Spleen (tissue), 11 donors: Measurements from ENCODE around the gene MNS1. TPM values are rescaled to one million over a fixed set of nuclear protein-coding genes. Genes with fewer than 3 reads are reported as not detected.
A peak's percentile ranks its signal among the peaks of the same experiment; 100 is the strongest.

Source experiments
- DNase-seq: peaks from one replicate; pipeline ENCODE4 v3.0.0-alpha.2; 2020
- H3K27ac ChIP-seq, 8 donors: fragments of 200-600 bp; sonication (generic) in 7 of 8; 1 replicate in 4 of 8; 2 replicates in 4 of 8; pipeline versions ENCODE4 v1.5.0 to v1.8.0; 2016 to 2021; ENCODE audit warnings: inconsistent platforms in 4 of 8, mild to moderate bottlenecking in 4 of 8, moderate library complexity in 1 of 8
- H3K27me3 ChIP-seq, 7 donors: fragments of 200-600 bp; sonication (generic) in 6 of 7; replicated peaks in 1 of 7; 1 replicate in 4 of 7; 2 replicates in 3 of 7; pipeline versions ENCODE4 v1.5.0 to v1.8.0; 2016 to 2021; ENCODE audit warnings: inconsistent platforms in 3 of 7, mild to moderate bottlenecking in 1 of 7
- H3K36me3 ChIP-seq, 6 donors: fragments of 200-600 bp; sonication (generic) in 5 of 6; 1 replicate in 4 of 6; 2 replicates in 2 of 6; pipeline versions ENCODE4 v1.5.0 to v1.8.0; 2016 to 2021; ENCODE audit warnings: inconsistent platforms in 2 of 6
- H3K4me1 ChIP-seq, 6 donors: fragments of 200-600 bp; sonication (generic) in 5 of 6; 1 replicate in 3 of 6; 2 replicates in 3 of 6; pipeline versions ENCODE4 v1.5.0 to v1.8.0; 2016 to 2021; ENCODE audit warnings: inconsistent platforms in 3 of 6
- H3K4me3 ChIP-seq, 8 donors: fragments of 200-600 bp; sonication (generic) in 7 of 8; 1 replicate in 4 of 8; 2 replicates in 4 of 8; pipeline versions ENCODE4 v1.5.0 to v1.8.0; 2016 to 2021; ENCODE audit warnings: inconsistent platforms in 4 of 8, mild to moderate bottlenecking in 4 of 8, moderate library complexity in 2 of 8
- H3K9me3 ChIP-seq, 8 donors: fragments of 200-600 bp; sonication (generic) in 7 of 8; 1 replicate in 4 of 8; 2 replicates in 4 of 8; pipeline versions ENCODE4 v1.5.0 to v1.8.0; 2016 to 2021; ENCODE audit warnings: inconsistent platforms in 4 of 8
- CTCF ChIP-seq, 11 experiments: fragments of 200-600 bp in 7 of 11; fragments of 450-650 bp in 4 of 11; sonication (generic) in 4 of 11; IDR thresholded peaks in 8 of 11; conservative IDR thresholded peaks in 3 of 11; 1 replicate in 7 of 11; 2 replicates in 4 of 11; pipeline versions ENCODE4 v1.4.0 to v1.8.0; 2016 to 2021; ENCODE audit warnings: antibody characterized with exemption in 11 of 11, inconsistent platforms in 4 of 11, mild to moderate bottlenecking in 1 of 11
- POLR2A ChIP-seq, 3 donors: fragments of 450-650 bp; IDR thresholded peaks; one replicate each; pipeline ENCODE4 v1.5.1; 2017; ENCODE audit warnings: antibody characterized with exemption in 3 of 3, mild to moderate bottlenecking in 1 of 3
- POLR2AphosphoS5 ChIP-seq, 3 donors: sonication (generic); formaldehyde crosslinking; IDR thresholded peaks; one replicate each; pipeline ENCODE4 v1.5.1; 2017; ENCODE audit warnings: antibody characterized with exemption in 3 of 3
- WGBS, 5 donors: extraction: QIAGEN DNeasy Blood & Tissue Kit in 3 of 5; methylation state at CpG; one replicate each; pipeline versions ENCODE4 v1.1.5 to v1.1.7; 2013 to 2018; 5-methylcytosine and 5-hydroxymethylcytosine counted together
- intact Hi-C: fragments of 100-400 bp; cut with DNase I; formaldehyde crosslinking; loops from one replicate; pipeline ENCODE4 v1.15.0; 2023; ENCODE audit warnings: low total_unique reads
- polyA plus RNA-seq, 3 donors: library from polyadenylated mRNA; stranded (reverse); fragments of 200-250 nt; gene quantifications; one replicate each; pipeline ENCODE4 v1.2.1, GENCODE V29; 2013
- total RNA-seq, 7 donors: library from RNA; depleted of rRNA in 3 of 7; stranded (reverse); fragments of >200 nt in 3 of 7; fragmentation: NEBNext Ultra II Directional in 4 of 7; extraction: Animal tissue kit (Norgen Biotek cat#: 25700) in 4 of 7; gene quantifications; one replicate each; pipeline versions ENCODE4 v1.1.0 to v1.2.1, GENCODE V29; 2016 to 2021
- donor health status: healthy with polysubstance abuse.
- donor health status: DM: no; HTN: no; CAD: no; lungs with moderate emphysema.
- donor health status: DM: no; HTN: no; CAD: no.
- donor health status: Bipolar disorder and iron deficiency.
- donor health status: healthy.
- donor health status: DM: no; HTN: no; CAD: no.
- donor health status: DM: yes; HTN: yes; CAD: no.

MNS1 gene
- total and polyA plus RNA-seq, 10 donors: 0.56 to 2.0 (median 0.98) TPM; not detected in 1

DNA sequence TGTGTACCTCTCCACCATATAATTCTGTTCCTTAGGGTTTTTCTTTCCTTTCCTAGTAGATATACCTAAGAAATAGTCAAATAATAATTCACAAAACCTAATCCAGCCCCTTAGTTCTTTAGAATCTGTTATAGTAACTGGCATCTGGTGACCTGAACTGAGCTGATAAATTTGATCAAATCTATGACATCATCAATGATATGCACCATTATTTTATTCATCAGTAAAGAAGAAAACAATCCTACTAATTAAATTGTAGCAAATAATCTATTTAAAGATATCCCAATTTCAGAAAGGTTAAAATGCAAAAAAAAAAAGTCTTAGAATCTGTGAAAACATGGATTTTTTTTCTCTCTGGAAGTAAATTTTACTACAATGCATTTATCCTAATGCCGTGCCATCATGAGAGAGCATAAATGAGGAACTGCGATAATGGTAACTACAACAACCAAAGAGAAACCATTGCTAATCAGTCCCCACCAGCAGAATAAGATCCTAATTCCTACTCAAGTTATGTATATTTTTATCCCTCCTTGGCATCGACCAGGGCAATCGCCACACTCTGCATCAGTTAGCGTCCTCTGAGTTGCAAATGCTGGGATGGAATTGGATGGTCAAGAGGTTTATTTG, 6.6 kb upstream of the MNS1 start:
- TF ChIP-seq CTCF (IDR thresholded peaks at IDR 0.05 in 8 of 11, conservative IDR thresholded peaks at IDR 0.05 in 3 of 11) (no peak), POLR2AphosphoS5 (IDR thresholded peaks at IDR 0.05) (no peak), POLR2A (IDR thresholded peaks at IDR 0.05) (no peak)
- no peak overlapping the region for H3K4me3 ChIP-seq
- 89 to 93% (median 91%) methylated on average over 5 of the region's 5 CpGs for WGBS, 5 donors
- no peaks in the 10 kb centered on the region for H3K27me3 ChIP-seq
- H3K9me3 ChIP-seq: no peaks in the 10 kb centered on the region
- H3K4me1 ChIP-seq: peaks cover 0 to 19% (median 15%) of the 10 kb centered on the region in 6 donors
- intact Hi-C loops: no loop called here
- H3K27ac ChIP-seq: no peak overlapping the region
- DNase-seq: no peak
- no peaks in the 10 kb centered on the region for H3K36me3 ChIP-seq

- intact Hi-C loops: no loop called here
- H3K27me3 ChIP-seq: peaks cover 0 to 7% (median 0%) of the 10 kb centered on the region in 7 donors
- peaks cover 0 to 32% (median 23%) of the 10 kb centered on the region in 6 donors for H3K4me1 ChIP-seq
- TF ChIP-seq POLR2AphosphoS5 (IDR thresholded peaks at IDR 0.05) (no peak), POLR2A (IDR thresholded peaks at IDR 0.05) (no peak), CTCF (IDR thresholded peaks at IDR 0.05 in 8 of 11, conservative IDR thresholded peaks at IDR 0.05 in 3 of 11) (no peak)
- no peak overlapping the region for H3K27ac ChIP-seq
- H3K36me3 ChIP-seq: no peaks in the 10 kb centered on the region
- DNase-seq: no peak
- no peak overlapping the region for H3K4me3 ChIP-seq
- no peaks in the 10 kb centered on the region for H3K9me3 ChIP-seq
Observed at GRCh38 chr15:56469483-56469882, 4.5 kb upstream of the MNS1 start.

DNA sequence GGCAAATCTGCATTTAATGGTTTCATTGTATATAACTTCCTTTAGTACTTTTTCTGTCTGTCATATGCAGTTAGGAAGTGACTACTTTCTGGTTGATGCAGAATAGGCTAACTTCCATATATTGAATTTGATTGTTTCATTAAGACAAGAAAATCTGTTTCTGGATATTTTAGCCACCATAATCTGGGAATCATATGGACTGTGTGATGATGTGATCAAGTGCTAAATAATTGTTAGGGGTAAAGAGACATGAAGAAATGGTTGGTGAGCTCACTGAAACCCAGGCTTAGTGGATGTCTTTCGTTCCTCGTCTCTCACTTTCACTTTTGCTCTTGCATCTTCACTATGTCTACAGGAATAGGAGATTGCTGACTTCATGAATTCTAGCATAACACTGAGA, 3.5 kb upstream of the MNS1 start:
- TF ChIP-seq CTCF (IDR thresholded peaks at IDR 0.05 in 8 of 11, conservative IDR thresholded peaks at IDR 0.05 in 3 of 11): no peak
- TF ChIP-seq POLR2A (IDR thresholded peaks at IDR 0.05): no peak
- TF ChIP-seq POLR2AphosphoS5 (IDR thresholded peaks at IDR 0.05): no peak
- DNase-seq: no peak
- WGBS, 5 donors: 0 to 7% (median 0%) methylated on average over 2 of the region's 2 CpGs

GRCh38 chr15:56467616-56468015, 2.7 kb upstream of the MNS1 start:
- TF ChIP-seq POLR2A (IDR thresholded peaks at IDR 0.05): no peak
- no peak for TF ChIP-seq CTCF (IDR thresholded peaks at IDR 0.05 in 8 of 11, conservative IDR thresholded peaks at IDR 0.05 in 3 of 11)
- no peaks in the 10 kb centered on the region for H3K36me3 ChIP-seq
- peaks cover 2 to 40% (median 27%) of the 10 kb centered on the region in 6 donors for H3K4me1 ChIP-seq
- peak overlapping the region in 1 of 8 donors; percentile 62 for H3K27ac ChIP-seq
- no peaks in the 10 kb centered on the region for H3K9me3 ChIP-seq
- WGBS, 5 donors: 79 to 86% (median 81%) methylated on average over 3 of the region's 3 CpGs
- peaks cover 0 to 7% (median 0%) of the 10 kb centered on the region in 7 donors for H3K27me3 ChIP-seq
- peak overlapping the region in 1 of 8 donors; percentile 54 for H3K4me3 ChIP-seq
- intact Hi-C loops: no loop called here
- DNase-seq: no peak

More for the DNA sequence above, 3.5 kb upstream of the MNS1 start:
- Histone ChIP-seq H3K36me3 (no peaks in the 10 kb centered on the region), H3K27ac (peak overlapping the region in 7 of 8 donors; percentile 11 to 62 (median 49)), H3K4me3 (peak overlapping the region in 6 of 8 donors; percentile 8 to 54 (median 22)), H3K27me3 (peaks cover 0 to 7% (median 0%) of the 10 kb centered on the region in 7 donors), H3K9me3 (no peaks in the 10 kb centered on the region), H3K4me1 (peaks cover 2 to 40% (median 27%) of the 10 kb centered on the region in 6 donors)
- intact Hi-C loops: no loop called here
